A673 (cell line): ENCODE measurements around the gene UHRF1. TPM values are rescaled to one million over a fixed set of nuclear protein-coding genes. Genes with fewer than 3 reads are reported as not detected.

ENCODE experiments used
- BruUV-seq: library from RNA; stranded (reverse); fragments of 400-500 nt; replicated peaks from 2 replicates; lab custom pipeline; 2021; lab: Mats Ljungman, UMichigan
- CTCF ChIA-PET: fragments of 300-600 bp; sonication (Branson Sonifier 250); formaldehyde crosslinking; loops from one replicate; lab custom pipeline; 2022; ENCODE audit warnings: antibody characterized with exemption; lab: Charles Lee
- POLR2A ChIA-PET: fragments of 300-600 bp; sonication (Branson Sonifier 250); formaldehyde crosslinking; loops from one replicate; lab custom pipeline; 2022; ENCODE audit warnings: antibody characterized with exemption; ENCODE audit not compliant: low non-redundant PET; lab: Charles Lee
- DNase-seq: peaks from one replicate; pipeline ENCODE4 v3.0.0-alpha.2; 2015; ENCODE audit warnings: low spot score
- H3K27ac ChIP-seq: fragments of 200-600 bp; sonication (generic); 2 replicates; pipeline ENCODE4 v1.5.1; 2016; ENCODE audit warnings: mixed run types, low read depth, mild to moderate bottlenecking, mixed read lengths, antibody characterized with exemption, low read length; ENCODE audit not compliant: poor library complexity, severe bottlenecking
- H3K27me3 ChIP-seq: fragments of 200-600 bp; sonication (generic); replicated peaks from 2 replicates; pipeline ENCODE4 v1.6.1; 2017; ENCODE audit warnings: mixed run types, low read depth, mild to moderate bottlenecking, mixed read lengths, antibody characterized with exemption, low read length; ENCODE audit not compliant: insufficient read depth, poor library complexity
- H3K36me3 ChIP-seq: fragments of 200-600 bp; sonication (generic); 2 replicates; pipeline ENCODE4 v1.6.1; 2016; ENCODE audit warnings: mixed run types, mild to moderate bottlenecking, mixed read lengths, antibody characterized with exemption, low read length; ENCODE audit not compliant: insufficient read depth, poor library complexity, severe bottlenecking
- H3K4me1 ChIP-seq: fragments of 200-600 bp; sonication (generic); 2 replicates; pipeline ENCODE4 v1.6.1; 2017; ENCODE audit warnings: mixed run types, mild to moderate bottlenecking, mixed read lengths, antibody characterized with exemption, low read length; ENCODE audit not compliant: insufficient read depth, poor library complexity, severe bottlenecking
- H3K4me3 ChIP-seq: fragments of 200-600 bp; sonication (generic); 2 replicates; pipeline ENCODE4 v1.5.1; 2016; ENCODE audit warnings: low read depth, mixed run types, mild to moderate bottlenecking, mixed read lengths, low read length; ENCODE audit not compliant: poor library complexity, severe bottlenecking
- H3K9me3 ChIP-seq: fragments of 200-600 bp; sonication (generic); 2 replicates; pipeline ENCODE4 v1.6.1; 2016; ENCODE audit warnings: mixed run types, low read depth, mild to moderate bottlenecking, mixed read lengths, antibody characterized with exemption, low read length; ENCODE audit not compliant: poor library complexity, severe bottlenecking
- EZH2 ChIP-seq: fragments of 200-600 bp; sonication (generic); IDR thresholded peaks from 2 replicates; pipeline ENCODE4 v1.6.1; 2017; ENCODE audit warnings: borderline replicate concordance, low read depth, mild to moderate bottlenecking, mixed read lengths, antibody characterized with exemption, low read length; ENCODE audit not compliant: poor library complexity, severe bottlenecking
- intact Hi-C: fragments of 100-400 bp; cut with micrococcal nuclease; formaldehyde crosslinking; loops from one replicate; pipeline ENCODE4 v1.10.0; 2022; ENCODE audit not compliant: unreplicated experiment
- total RNA-seq: library from RNA; stranded (reverse); gene quantifications from 2 replicates; pipeline ENCODE4 v1.2.3, GENCODE V29; 2021
- TF ChIP-seq, protein P1 (sequence below): fragments of 300-800, 200-600 bp; sonication (generic); conservative IDR thresholded peaks from 2 replicates; pipeline ENCODE4 v1.5.1; 2017; ENCODE audit warnings: low read depth, mild to moderate bottlenecking, antibody characterized with exemption, low read length, moderate library complexity, mixed read lengths

UHRF1 gene
- total RNA-seq, 1 experiment from 2014 or later = 203 TPM

DNA sequence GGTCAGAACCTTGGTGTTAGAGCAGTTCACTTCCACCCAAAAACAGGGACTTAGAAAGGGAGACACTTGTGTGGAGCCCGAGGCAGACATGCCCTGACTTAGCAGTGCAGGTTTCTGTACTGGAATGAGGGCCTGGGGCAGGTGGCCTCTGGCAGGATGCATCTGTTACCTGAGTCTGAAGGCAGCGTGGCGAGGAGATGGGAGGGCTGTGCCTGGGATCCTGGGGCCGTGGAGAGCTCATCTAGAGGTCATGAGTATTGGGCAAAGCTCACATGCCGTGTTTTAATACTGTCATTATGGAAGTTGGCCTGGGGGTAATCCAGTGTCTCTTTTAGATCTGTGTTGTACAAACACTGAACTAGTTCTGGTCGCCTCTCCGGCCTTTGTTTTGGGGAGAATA, 81.0 kb downstream of the UHRF1 start:
- no peak overlapping the region for H3K4me3 ChIP-seq
- no peaks in the 10 kb centered on the region for H3K4me1 ChIP-seq
- no peak for DNase-seq
- intact Hi-C loops = no loop called here
- H3K9me3 ChIP-seq = no peaks in the 10 kb centered on the region
- no peak for TF ChIP-seq EZH2
- H3K27ac ChIP-seq = no peak overlapping the region
- H3K27me3 ChIP-seq = no peaks in the 10 kb centered on the region
- POLR2A ChIA-PET = no interaction called here
- BruUV-seq = no TSS peak
- CTCF ChIA-PET = no interaction called here
- no peaks in the 10 kb centered on the region for H3K36me3 ChIP-seq

DNA sequence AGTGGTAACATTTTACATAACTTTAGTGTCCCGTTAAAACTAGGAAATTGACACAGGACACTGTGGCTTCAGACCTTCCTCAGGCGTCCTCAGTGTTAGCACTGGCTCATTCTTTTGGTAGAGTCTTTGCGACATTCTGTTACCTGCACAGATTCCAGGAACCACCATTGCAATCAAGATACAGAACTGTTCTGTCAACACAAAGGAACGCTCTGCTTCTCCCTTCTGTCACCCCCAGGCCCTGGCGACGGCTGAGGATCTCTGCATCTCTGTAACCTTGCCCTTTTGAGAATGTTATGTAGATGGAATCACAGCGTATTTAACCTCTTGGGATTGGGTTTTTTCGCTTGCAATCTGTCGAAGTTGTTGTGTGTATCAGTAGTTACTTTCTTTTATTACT, 82.2 kb downstream of the UHRF1 start:
- BruUV-seq = no TSS peak
- DNase-seq = no peak
- ChIA-PET CTCF (no interaction called here), POLR2A (no interaction called here)
- Histone ChIP-seq H3K4me1 (no peaks in the 10 kb centered on the region), H3K27ac (no peak overlapping the region), H3K36me3 (no peaks in the 10 kb centered on the region), H3K9me3 (no peaks in the 10 kb centered on the region), H3K27me3 (no peaks in the 10 kb centered on the region), H3K4me3 (no peak overlapping the region)
- TF ChIP-seq, protein P1, sequence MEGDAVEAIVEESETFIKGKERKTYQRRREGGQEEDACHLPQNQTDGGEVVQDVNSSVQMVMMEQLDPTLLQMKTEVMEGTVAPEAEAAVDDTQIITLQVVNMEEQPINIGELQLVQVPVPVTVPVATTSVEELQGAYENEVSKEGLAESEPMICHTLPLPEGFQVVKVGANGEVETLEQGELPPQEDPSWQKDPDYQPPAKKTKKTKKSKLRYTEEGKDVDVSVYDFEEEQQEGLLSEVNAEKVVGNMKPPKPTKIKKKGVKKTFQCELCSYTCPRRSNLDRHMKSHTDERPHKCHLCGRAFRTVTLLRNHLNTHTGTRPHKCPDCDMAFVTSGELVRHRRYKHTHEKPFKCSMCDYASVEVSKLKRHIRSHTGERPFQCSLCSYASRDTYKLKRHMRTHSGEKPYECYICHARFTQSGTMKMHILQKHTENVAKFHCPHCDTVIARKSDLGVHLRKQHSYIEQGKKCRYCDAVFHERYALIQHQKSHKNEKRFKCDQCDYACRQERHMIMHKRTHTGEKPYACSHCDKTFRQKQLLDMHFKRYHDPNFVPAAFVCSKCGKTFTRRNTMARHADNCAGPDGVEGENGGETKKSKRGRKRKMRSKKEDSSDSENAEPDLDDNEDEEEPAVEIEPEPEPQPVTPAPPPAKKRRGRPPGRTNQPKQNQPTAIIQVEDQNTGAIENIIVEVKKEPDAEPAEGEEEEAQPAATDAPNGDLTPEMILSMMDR = no peak
- TF ChIP-seq EZH2 = no peak
- intact Hi-C loops = loop anchor here (1.0 kb wide), 1 partner anchor 12 kb away; no protein-coding TSS in a partner anchor

DNA sequence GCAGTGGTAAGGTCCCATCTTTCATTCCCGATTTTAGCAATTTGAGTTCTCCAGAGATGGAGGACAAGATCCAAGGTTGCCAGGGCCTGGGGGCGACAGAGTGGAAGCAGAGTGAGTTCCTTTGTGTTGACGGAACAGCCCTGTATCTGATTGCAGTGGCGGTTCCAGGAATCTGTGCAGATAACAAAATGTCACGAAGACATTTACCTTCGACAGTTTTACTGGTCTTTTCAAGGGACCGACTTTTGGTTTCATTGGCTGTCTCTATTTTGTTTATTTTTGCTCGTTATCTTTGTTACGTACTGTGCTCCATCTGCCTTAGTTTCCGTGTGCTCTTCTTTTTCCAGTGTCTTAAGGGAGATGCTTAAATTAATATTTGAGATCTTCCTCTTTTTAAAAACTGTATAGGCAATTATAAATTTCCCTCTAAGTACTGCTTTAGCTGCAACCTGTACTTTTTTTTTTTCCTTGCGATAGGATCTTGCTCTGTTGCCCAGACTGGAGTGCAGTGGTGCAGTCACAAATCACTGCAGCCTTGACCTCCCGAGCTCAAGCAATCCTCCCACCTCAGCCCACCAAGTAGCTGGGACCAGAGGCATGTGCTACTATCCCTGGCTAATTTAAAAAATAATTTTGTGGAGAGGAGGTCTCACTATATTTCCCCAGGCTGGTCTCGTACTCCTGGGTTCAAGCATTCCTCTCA, 82.8 kb downstream of the UHRF1 start:
- no peak overlapping the region for H3K4me3 ChIP-seq
- no peak overlapping the region for H3K27ac ChIP-seq
- intact Hi-C loops = loop anchor here (1.0 kb wide), 1 partner anchor 13 kb away; no protein-coding TSS in a partner anchor
- POLR2A ChIA-PET = no interaction called here
- H3K27me3 ChIP-seq = no peaks in the 10 kb centered on the region
- no peaks in the 10 kb centered on the region for H3K36me3 ChIP-seq
- no peak for DNase-seq
- CTCF ChIA-PET = no interaction called here
- H3K9me3 ChIP-seq = no peaks in the 10 kb centered on the region
- TF ChIP-seq EZH2 = no peak
- TF ChIP-seq, protein P1 = no peak
- no peaks in the 10 kb centered on the region for H3K4me1 ChIP-seq
- no TSS peak for BruUV-seq
